ENCODE measurements around the gene VPS8. TPM values are rescaled to one million over a fixed set of nuclear protein-coding genes. Genes with fewer than 3 reads are reported as not detected.

VPS8 gene
- total and polyA plus RNA-seq, 2 of the 8 experiments (the other 6 are each of a cell fraction or from before 2014, with no cell fraction given), result 13.0 to 41.0 TPM

DNA sequence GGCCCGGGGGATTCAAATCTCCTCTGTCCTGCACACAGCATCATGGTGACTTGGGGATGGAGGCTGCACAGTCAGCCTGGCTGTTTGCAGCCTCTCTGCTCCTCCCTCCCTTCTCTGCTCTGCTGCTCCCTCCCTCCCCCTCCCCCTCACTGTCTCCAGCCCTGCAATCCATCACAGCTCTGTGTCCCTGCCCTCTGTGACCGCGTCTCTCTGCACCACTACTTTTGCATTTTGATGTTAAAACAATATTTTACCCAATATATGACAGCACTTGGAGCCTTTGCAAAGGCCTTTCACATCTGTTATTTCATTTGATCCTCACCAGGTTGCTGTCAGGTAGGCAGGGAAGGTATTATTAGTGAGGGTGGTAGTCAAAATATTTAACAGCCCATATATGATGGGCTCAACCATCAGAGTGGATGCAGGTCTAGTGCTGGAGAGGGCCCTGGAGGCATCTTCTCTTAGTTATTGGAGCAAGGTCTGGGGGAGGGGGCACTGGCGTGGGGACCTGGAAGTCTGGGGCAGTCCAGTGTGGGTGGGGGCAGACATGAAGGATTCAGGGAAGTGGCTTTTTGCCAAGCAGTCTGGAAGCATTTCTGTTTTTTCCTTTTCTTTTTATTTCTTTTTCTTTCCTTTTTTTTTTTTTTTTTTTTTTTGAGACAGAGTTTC lies 16.3 kb upstream of the VPS8 start:
- Histone ChIP-seq H2BK120ac (replicated peaks; ENCODE audit: low read depth, low read length) (no peak overlapping the region), H2BK15ac (ENCODE audit: low read length) (no peak overlapping the region), H3K79me1 (ENCODE audit: low read depth, low read length) (no peaks in the 10 kb centered on the region), H4K5ac (ENCODE audit: insufficient read length, low read depth, low read length) (no peak overlapping the region), H2BK5ac (ENCODE audit: low read depth, low read length) (no peak overlapping the region), H2BK20ac (ENCODE audit: low read length) (no peak overlapping the region), H3K27me3 (replicated peaks in 1 of 4; ENCODE audit: control insufficient read depth in 3 of 4, extremely low read depth in 1 of 4, insufficient read depth in 3 of 4, low read length in 3 of 4) (no peaks in the 10 kb centered on the region), H3K4me2 (ENCODE audit: insufficient read depth in 1 of 2, low read depth in 2 of 2, low read length in 2 of 2) (no peak overlapping the region), H4K8ac (ENCODE audit: extremely low read depth, insufficient read depth, low read length) (no peak overlapping the region; the same call in 1 of the 2 replicates), H2AK5ac (ENCODE audit: low read depth, low read length) (no peak overlapping the region), H3K9me3 (ENCODE audit: insufficient read depth in 2 of 2, low read depth in 1 of 2, low read length in 1 of 2) (no peaks in the 10 kb centered on the region), H3K9ac (replicated peaks in 1 of 4; ENCODE audit: extremely low read depth in 1 of 4, low read depth in 3 of 4, low read length in 3 of 4) (no peak overlapping the region), H2AFZ (ENCODE audit: low read length) (0 out of 2 replicates have a peak overlapping the region, but pooled peaks have one; percentile 36), H3K56ac (replicated peaks; ENCODE audit: insufficient read length, low read depth, low read length) (no peak overlapping the region), H3K27ac (ENCODE audit: low read depth, low read length) (no peak overlapping the region), H3K79me2 (ENCODE audit: control insufficient read depth in 1 of 2, insufficient read depth in 2 of 2, low read length in 2 of 2) (no peaks in the 10 kb centered on the region), H4K20me1 (replicated peaks in 1 of 2; ENCODE audit: control insufficient read depth in 1 of 2, insufficient read depth in 2 of 2, low read length in 2 of 2) (no peaks in the 10 kb centered on the region), H3K23ac (ENCODE audit: insufficient read length) (no peak overlapping the region), H3K23me2 (ENCODE audit: low read depth, low read length) (0 out of 2 replicates have a peak, but pooled peaks cover 1% of the 10 kb centered on the region), H3K36me3 (ENCODE audit: control insufficient read depth in 2 of 4, insufficient read depth in 4 of 4, low read length in 3 of 4) (no peaks in the 10 kb centered on the region), H3K4ac (replicated peaks; ENCODE audit: insufficient read length, low read depth, low read length) (no peak overlapping the region), H2BK12ac (ENCODE audit: low read depth, low read length) (no peak overlapping the region; the same call in 1 of the 2 replicates), H4K91ac (replicated peaks; ENCODE audit: insufficient read length, low read length) (no peak overlapping the region), H3K4me3 (ENCODE audit: extremely low read depth in 1 of 4, insufficient read depth in 2 of 4, low read depth in 3 of 4, low read length in 4 of 4) (no peak overlapping the region), H3K14ac (ENCODE audit: insufficient read length) (no peak overlapping the region), H3K4me1 (replicated peaks in 1 of 4; ENCODE audit: control insufficient read depth in 3 of 4, insufficient read depth in 4 of 4, low read length in 3 of 4) (peaks cover 0 to 2% (median 0%) of the 10 kb centered on the region in 4 experiments; a peak in 4 of 7 replicates), H3K18ac (ENCODE audit: extremely low read depth, low read length) (no peak overlapping the region)
- WGBS, 2 experiments (ENCODE audit: extremely low coverage in 1 of 2, insufficient coverage in 1 of 2, insufficient read length in 1 of 2, insufficient replicate concordance in 2 of 2, low coverage in 1 of 2, low lambda C conversion rate in 2 of 2, missing lambda C conversion rate in 1 of 2), result 81% methylated on average over 4 of the region's 4 CpGs; no CpG with 5 or more reads in 1 of the 2 experiments
- DNase-seq (ENCODE audit: low read depth in 1 of 2, low spot score in 2 of 2) (no peak), FAIRE-seq (no peak)
- CTCF ChIA-PET (ENCODE audit: partially characterized antibody), result interaction anchor here (1.0 to 2.5 kb wide), 3 partner anchors 13 to 234 kb away, joined by 3 to 11 read pairs (median 4); partner anchors contain the start of gene EPHB3
- POLR2A ChIA-PET (ENCODE audit: partially characterized antibody), result interaction anchor here (0.5 kb wide), 1 partner anchor 329 kb away, joined by 3 read pairs; no protein-coding TSS in a partner anchor
- TF ChIP-seq MAFK (IDR thresholded peaks at IDR 0.05; ENCODE audit: low read depth, low read length) (no peak), PHF8 (conservative IDR thresholded peaks at IDR 0.05; ENCODE audit: low read depth, low read length) (no peak), FOSL1 (IDR thresholded peaks at IDR 0.05; ENCODE audit: insufficient read depth, low read depth, low read length) (no peak), SP2 (IDR thresholded peaks at IDR 0.05; ENCODE audit: low read length) (no peak), TAF7 (optimal IDR thresholded peaks at IDR 0.05; ENCODE audit: borderline replicate concordance, low read depth, low read length) (no peak), NANOG (IDR thresholded peaks at IDR 0.05; ENCODE audit: insufficient read depth, low read depth, low read length, poor library complexity, severe bottlenecking) (no peak), CBX5 (IDR thresholded peaks at IDR 0.05; ENCODE audit: low read depth, low read length) (no peak), GTF2F1 (IDR thresholded peaks at IDR 0.05; ENCODE audit: borderline replicate concordance, low read depth, low read length) (no peak), BCL11A (IDR thresholded peaks at IDR 0.05; ENCODE audit: low read depth in 2 of 2, low read length in 2 of 2) (no peak)
